Measurements from ENCODE around the gene IQCF6.
"Not testable (repeated sequence)": the region's sequence is repeated elsewhere in the genome, so short reads cannot be mapped to it uniquely, and the experiment has no call there.

Gene IQCF6

GRCh38 chr3:51759203-51759602, 19.8 kb downstream of the IQCF6 start:
- no peak for DNase-seq (ENCODE audit: low read depth)

GRCh38 chr3:51753763-51754750, 25.0 kb downstream of the IQCF6 start:
- DNase-seq (ENCODE audit: low read depth): not testable (repeated sequence)

- no peak for DNase-seq (ENCODE audit: low read depth)
Measured at GRCh38 chr3:51751287-51751686, 27.8 kb downstream of the IQCF6 start.

- no peak for DNase-seq (ENCODE audit: low read depth)
Measured at GRCh38 chr3:51750878-51751277, 28.2 kb downstream of the IQCF6 start.

GRCh38 chr3:51748327-51748726, 30.7 kb downstream of the IQCF6 start:
- DNase-seq (ENCODE audit: low read depth): no peak

- no peak for DNase-seq (ENCODE audit: low read depth)
Measured at GRCh38 chr3:51747840-51748239, 31.2 kb downstream of the IQCF6 start.

- DNase-seq (ENCODE audit: low read depth): not testable (repeated sequence)
Measured at GRCh38 chr3:51742978-51743377, 36.1 kb downstream of the IQCF6 start.

- not testable (repeated sequence) for DNase-seq (ENCODE audit: low read depth)
Measured at GRCh38 chr3:51742320-51742719, 36.7 kb downstream of the IQCF6 start.

GRCh38 chr3:51739110-51739509, 39.9 kb downstream of the IQCF6 start:
- no peak for DNase-seq (ENCODE audit: low read depth)

GRCh38 chr3:51735950-51736349, 43.1 kb downstream of the IQCF6 start:
- DNase-seq (ENCODE audit: low read depth): no peak

- no peak for DNase-seq (ENCODE audit: low read depth)
Measured at GRCh38 chr3:51735039-51735438, 44.0 kb downstream of the IQCF6 start.

GRCh38 chr3:51734572-51734907, 44.5 kb downstream of the IQCF6 start:
- DNase-seq (ENCODE audit: low read depth): no peak

GRCh38 chr3:51733859-51734571, 45.0 kb downstream of the IQCF6 start:
- DNase-seq (ENCODE audit: low read depth): no peak

GRCh38 chr3:51729042-51729633, 49.9 kb downstream of the IQCF6 start:
- DNase-seq (ENCODE audit: low read depth): no peak

Measured in HS-27A (cell line).